ENCODE results near the gene GOLGA5.
"Not testable (repeated sequence)": the region's sequence is repeated elsewhere in the genome, so short reads cannot be mapped to it uniquely, and the experiment has no call there.

GOLGA5 gene

DNA sequence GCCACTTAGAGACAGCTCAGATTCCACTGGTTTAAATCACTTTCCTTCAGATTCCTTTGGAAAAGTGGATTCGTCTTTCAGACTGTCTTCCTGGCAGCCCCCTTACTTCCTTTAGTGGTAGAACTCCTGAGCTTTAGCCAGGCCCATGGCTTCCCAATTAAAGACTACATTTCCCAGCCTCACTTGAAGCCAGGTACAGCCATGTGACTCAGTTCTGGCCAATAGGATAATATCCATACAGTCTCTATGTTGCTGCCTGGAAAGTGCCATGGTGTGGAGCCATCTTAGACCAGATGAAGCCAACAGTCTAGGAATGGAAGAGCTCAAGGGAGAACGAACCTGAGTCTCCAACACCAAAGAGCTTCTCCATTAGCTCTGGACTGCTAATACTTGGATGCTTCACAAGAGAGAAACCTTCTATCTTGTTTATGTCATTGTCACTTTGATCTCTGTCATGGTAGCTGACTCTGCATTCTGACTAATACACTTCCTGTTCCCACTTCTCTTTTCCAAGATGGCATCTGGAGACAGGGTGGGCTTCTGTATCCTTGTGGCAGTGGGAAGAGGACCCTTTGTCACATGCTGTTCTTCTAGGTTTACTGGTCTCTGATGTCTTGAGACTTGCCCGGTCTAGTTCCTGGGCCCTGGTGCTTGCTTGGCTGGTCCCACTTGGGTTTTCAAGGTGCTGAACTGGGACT lies 15.1 kb upstream of the GOLGA5 start:
- DNase-seq = not testable (repeated sequence)

DNA sequence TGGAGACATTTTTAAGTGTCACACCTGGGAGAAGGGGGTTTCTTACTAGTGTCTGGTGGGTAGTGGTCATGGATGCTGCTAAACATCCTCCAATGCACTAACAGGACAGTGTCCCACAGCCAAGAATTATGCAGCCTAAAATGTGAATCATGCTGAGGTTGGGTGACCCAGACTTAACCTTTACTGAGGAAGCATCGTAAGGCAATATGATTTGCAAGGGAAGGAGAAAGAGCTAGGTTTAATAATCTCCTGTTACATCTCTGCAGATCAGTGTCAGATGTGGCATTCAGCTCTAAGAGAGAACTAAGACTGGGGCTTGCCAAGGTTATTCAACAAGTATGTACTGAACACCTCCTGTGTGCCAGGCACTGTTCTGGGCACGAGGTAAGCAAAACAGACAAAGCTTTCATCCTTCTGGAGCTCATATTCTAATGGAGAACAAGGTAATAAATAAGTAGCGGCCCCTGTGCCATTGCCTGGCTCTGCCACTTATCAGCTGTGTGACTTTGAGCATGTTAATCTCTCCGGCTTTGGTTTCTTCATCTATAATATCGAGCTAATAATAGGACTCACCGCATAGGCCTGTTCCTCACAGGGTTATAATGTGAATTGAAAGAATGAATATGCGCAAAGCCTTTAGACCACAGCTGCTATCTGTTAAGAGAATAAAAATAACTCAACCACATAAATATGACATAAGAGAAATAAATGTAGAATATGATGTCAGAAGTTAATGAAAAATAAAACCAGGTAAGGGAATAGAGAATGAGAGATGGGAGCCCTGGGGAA lies 13.5 kb upstream of the GOLGA5 start:
- DNase-seq = no peak

DNA sequence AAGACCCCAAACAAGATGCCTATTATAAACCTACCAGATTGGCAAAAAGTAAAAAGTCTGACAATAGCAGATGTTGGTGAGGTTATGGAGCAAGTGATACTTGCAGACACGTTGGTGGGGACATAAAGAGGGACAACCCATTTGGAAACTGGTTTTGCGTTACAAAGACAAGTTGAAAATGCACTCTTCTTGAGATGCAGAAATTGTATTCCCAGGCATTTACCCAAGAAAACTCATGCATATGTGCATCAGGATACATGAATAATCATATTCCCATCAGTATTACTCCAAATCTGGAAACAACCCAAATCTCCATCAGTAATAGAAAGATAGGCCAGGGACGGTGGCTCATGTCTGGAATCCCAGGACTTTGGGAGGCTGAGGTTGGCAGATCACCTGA lies 12.8 kb upstream of the GOLGA5 start:
- no peak for DNase-seq

DNA sequence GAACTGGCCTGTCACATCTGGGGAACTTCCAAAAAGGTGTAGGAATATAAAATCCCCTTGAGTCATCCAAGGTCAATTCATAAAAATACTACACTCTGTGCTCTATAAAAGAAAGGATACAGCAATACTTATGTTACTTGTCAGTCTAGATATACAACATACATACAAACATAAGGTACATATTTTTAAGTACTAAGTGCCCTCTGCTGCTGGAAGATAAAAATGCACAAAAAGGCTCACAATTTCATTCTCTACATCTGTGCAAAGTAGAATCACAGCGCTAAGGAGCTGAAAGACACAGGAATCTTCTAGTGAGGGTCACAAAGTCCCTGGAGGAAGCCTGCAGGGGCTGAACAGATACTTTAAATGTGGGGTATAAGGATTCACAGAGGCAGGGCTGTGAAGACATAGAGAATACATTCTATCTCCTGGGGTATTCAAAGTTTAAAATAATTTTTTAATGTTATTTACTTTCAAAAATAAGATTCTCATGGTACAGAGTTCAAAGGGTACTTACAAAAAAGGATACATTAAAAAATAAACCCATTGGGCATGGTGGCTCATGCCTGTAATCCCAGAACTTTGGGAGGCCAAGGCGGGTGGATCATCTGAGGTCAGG lies 10.2 kb upstream of the GOLGA5 start:
- peak; percentile 57 for DNase-seq

DNA sequence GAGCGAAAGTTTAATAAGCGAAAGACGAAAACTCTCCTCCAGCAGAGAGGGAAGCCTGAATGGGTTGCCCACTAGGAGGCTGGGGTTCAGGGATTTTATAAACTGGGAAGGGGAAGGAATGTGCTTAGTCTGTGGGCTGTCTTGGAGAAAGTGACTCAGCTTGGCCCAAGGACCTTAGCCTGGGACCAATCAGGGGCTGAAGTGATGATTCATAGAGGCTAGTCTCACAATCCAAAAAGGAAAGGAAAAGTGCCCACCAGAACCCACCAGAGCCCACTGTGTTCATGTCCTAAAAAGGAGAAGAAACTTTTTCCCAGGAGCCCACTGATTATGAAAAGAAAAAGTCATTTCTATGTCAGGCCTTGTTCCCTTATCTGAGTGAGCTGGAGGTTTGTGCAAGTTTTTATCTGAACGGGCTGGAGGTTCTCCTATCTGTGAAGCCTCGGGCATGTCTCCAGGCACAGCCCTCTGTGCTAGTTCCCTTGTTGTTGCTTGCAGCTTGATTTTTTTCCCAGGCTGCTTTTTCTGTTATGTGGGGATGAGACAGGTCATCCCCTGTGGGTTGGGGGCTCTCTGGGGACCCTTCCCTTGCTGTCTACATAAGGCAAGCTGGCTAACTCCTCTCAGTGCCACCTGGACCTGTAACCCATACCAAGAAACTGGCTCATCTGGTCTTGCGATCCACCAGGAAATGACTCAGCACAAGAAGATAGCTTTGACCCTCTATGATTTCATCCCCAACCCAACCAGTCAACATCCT lies 8.3 kb upstream of the GOLGA5 start:
- DNase-seq = peak; percentile 86

DNA sequence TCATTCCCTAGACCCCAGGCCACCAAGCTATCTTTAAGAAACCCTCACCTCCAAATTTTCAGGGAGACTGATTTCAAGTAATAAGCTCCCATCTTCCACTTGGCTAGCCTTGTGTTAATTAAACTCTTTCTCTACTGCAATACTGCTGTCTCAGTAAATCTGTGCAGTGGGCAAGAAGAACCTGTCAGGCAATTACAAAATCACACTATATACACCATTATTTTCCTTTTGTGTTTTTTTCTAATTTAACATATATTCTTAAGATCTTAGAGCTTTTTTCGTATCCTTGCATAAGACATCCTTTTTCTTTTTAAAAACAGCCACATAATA lies 7.7 kb upstream of the GOLGA5 start:
- no peak for DNase-seq

DNA sequence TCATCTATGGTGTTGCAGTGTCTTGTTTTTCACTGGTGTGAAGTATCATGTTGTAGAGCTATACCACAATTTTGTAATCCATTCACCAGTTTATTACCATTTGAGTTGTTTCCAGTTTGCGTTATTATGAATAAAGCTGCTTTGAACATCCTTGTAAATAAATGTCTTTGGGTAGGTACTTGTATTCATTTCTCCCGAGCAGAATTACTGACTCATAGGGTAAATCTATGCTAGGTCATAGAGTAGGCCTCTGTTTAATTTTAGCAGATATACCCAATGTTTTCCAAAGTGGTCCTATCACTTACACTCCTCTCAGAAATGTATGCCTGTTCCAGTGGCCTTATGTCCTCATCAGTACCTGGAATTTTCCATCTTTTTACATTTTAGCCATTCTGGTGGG lies 6.6 kb upstream of the GOLGA5 start:
- DNase-seq = no peak

DNA sequence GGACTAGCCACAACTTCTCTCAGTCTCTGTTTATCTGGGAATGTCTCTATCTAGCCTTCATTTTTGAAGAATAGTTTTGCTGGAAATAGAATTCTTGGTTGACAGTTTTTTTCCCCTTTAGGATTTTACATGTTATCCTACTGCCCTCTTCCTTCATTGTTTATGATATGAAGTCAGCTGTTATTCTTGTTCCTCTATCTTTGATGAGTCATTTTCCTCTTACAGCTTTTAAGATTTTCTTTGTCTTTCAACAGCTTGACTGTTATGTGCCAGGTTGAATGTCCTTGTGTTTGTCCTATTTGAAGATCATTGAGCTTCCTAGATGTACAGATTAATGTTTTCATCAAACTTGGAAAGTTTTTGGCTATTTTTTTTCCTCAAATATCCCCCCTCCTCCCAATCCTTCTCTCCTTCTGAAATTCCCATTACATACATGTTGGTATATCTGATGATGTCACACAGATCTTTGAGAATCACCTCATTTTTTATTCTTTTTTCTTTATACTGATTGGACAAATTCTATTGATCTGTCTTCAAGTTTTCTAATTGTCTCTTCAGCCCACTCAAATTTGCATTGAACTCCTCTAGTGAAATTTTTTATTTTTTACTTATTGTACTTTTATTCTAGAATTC lies 4.5 kb upstream of the GOLGA5 start:
- DNase-seq = peak; percentile 24

DNA sequence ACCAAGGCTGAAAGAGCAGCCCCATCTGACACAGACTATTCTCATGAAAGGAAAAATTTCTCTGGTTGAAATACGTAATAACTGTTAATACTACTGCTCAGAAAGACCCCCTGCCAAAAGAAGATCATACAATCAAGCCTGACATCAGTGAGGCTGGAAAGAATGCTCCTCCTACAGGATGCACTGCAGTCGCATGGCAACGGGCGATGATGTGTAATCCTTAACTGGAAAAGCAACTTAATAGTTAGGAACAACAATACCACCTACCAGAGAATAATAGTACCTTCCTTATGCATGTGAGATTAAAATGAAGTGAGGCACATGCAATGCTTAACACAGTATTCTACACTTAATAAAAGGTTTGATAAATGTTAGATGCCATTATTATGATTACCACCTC lies 1.2 kb upstream of the GOLGA5 start:
- peak; percentile 7 for DNase-seq

DNA sequence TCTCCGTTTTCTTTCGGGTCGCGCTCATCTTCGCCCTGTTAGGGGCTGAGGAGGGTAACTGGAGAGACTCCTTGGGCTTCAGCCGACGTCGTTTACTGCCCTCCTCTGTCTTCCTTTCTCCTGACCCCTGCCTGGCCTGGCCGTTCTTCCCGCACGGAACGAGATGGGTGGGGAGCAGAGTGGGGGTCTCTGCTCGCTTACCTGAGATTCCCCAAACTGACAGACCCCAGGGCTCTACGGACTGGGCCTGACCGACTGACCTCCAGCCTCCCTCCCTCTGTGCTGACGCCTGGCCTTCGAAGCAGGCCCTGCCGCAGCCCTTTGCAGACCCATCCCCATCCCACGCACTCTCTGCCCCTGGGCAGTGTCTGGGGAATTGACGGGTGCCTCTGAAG lies 439 bp downstream of the GOLGA5 start:
- DNase-seq = no peak

DNA sequence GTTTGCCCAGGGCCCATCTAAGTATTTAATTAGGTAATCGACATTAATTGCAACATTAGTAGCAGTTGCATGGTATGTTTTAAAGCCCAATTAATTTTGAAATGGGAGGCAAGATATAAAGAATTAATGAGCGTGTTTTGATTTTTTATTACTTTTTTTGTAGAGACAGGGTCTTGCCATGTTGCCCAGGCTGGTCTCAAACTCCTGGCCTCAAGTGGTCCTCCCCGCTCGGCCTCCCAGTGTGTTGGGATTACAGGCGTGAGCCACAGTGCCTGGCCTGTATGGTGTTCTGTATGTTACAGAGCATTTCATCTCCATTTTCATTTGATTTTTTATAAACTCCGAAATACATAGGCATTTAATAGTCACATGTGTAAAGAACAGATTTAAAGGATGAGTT lies 856 bp downstream of the GOLGA5 start:
- no peak for DNase-seq

DNA sequence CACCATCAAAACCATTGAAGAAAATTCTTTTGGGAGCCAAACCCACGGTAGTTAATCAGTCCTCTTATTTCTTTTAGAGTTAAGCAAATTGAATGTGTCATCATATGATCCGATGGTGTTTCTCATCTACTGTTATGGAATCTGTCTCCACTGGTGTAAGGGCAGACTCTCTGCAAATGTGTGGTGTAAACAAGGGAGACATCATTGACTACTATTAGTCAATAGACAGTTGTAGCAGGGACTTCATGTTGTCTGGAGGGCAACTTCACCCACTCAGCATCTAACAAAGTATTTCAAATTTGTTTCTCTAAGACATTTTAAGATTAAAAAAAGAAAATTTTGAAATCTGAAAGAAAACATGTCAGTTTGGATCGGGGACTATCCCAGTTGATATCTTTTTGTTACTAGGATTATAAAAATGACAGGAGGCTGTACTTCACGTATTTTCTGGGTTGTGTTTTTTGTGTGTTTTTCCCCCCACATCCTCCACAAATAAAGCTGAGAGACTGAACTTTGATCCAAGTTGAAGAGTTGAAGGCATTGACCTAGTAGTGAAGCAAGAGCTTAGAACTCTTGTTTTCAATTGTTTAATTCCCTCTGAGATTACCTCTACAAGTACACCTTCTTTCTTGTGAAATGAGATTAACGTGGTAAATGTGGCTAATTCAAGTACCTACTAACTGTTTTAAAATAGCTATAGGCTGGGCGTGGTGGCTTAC lies 4.0 kb downstream of the GOLGA5 start:
- no peak for DNase-seq

DNA sequence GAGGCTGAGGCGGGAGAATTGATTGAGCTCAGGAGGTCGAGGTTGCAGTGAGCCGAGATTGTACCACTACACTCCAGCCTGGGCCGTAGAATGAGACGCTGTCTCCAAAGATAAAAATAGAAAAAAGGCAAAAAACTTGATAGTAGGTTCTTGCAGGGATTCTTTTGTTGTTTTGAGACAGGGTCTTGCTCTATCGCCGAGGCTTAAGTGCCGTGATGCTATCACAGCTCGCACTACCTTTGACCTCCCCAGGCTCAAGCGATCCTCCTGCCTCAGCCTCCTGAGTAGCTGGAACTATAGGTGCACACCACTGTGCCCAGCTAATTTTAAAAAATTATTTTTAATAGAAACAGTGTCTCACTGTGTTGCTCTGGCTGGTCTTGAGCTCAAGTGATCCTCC lies 4.7 kb downstream of the GOLGA5 start:
- no peak for DNase-seq

DNA sequence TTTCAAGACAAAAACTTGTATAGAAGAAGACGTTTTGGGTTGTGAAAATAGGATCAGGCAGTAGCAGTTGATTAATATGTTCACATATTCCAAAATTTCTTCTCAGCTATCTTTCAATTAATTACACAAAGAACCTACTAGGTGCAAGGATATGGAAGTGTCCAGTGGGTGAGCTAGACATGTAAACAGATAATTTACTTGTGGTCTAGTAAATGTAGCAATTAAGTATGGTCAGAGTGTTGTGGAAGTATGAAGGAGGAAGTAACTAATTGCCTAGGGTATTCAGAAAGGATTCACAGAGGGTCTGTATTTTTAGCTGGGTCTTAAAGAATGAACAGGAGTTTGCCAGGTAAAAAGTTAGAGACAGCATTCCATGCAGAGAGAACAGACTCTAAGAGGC lies 5.9 kb downstream of the GOLGA5 start:
- no peak for DNase-seq

DNA sequence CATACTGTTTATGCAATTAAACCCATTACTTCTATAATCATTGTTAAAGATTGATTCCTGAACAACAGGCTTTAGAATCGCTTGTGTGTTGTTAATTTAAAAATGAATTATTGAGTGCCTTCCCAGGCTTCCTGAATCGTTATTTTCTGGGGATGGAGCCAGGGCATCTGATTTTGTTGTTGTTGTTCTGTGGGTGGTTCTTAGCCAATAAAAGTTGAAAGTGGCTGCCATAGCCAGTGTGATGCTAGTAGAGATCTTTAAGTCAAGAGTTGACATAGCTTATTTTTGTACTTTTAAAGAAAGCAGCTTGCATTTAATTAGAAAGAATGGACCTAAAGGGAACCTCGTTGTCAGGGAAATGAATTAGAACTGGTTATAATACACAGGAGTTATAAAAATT lies 6.4 kb downstream of the GOLGA5 start:
- DNase-seq = no peak

DNA sequence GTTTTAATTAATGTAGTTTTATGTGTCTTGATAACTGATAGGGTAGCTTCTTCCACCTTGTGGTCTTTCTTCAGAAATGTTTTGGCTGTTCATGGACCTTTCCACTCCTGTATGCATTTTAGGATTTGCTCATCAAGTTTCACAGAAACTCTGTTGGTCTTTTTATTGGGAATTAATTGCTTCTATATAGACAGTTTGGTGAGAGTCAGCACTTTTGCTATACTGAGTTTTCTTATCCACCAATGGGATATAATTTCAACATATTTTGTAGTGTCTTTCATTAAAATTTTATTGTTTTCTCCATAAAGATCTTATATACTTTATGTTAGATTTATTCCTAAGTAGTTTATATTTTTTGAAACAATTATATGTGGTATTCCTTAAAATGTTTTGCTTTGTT lies 7.8 kb downstream of the GOLGA5 start:
- no peak for DNase-seq

DNA sequence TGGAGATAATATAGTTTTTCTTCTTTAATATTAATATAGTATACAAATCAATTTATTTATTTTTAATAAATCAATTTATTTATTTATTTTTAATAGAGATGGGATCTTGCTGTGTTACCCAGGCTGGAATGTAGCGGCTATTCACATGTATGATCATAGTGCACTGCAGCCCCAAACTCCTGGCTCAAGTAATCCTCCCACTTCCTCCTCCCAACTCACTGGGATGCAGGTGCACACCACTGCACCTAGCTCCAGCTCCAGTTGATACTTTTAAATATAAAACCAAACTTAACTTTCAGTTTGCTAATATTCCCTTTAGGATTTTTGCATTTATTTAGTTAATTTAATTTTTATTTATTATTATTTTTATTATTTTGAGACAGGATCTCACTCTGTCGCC lies 8.6 kb downstream of the GOLGA5 start:
- no peak for DNase-seq

DNA sequence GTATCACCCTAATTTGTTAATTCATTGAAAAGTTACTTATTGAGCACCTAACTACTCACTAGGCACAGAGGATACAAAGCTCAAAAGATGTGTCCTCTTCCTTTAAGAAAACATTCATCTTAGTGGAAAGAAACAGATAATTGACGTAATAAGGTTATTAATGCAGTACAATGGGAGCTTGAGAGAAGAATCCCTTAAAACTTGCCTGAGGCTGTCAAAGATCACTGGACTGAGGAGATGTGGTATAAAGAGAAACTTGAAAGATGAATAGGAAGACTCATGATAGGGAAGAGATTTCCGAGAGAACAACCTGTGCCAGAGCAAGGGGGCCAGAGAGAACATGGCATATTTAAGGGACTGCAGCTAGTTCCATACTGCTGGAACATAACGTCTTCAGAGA lies 19.1 kb downstream of the GOLGA5 start:
- no peak for DNase-seq

DNA sequence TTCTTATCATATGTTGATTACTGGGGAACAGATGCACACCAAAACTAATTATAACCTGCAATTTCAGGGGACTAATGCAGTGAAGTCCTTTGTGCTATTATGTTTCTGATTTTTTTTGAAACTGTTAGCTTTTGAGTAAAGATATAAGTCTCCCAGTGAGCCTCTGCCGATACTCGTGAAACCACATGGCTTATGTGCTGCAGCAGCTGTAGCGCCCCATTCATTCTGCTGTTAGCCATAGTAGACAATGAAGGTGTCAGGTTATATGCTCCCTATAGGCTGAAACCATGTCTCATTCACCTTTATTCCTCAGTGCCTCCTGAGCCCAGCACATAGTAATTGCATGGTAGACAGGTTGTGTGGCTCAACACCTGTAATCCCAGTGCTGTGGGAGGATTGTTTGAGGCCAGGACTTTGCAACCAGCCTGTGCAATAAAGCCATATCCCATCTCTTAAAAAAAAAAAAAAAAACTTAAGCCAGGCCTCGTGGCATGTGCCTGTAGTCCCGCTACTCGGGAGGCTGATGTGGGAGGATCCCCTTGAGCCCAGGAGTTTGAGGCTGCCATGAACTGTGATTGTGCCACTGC lies 25.0 kb downstream of the GOLGA5 start:
- DNase-seq = no peak

DNA sequence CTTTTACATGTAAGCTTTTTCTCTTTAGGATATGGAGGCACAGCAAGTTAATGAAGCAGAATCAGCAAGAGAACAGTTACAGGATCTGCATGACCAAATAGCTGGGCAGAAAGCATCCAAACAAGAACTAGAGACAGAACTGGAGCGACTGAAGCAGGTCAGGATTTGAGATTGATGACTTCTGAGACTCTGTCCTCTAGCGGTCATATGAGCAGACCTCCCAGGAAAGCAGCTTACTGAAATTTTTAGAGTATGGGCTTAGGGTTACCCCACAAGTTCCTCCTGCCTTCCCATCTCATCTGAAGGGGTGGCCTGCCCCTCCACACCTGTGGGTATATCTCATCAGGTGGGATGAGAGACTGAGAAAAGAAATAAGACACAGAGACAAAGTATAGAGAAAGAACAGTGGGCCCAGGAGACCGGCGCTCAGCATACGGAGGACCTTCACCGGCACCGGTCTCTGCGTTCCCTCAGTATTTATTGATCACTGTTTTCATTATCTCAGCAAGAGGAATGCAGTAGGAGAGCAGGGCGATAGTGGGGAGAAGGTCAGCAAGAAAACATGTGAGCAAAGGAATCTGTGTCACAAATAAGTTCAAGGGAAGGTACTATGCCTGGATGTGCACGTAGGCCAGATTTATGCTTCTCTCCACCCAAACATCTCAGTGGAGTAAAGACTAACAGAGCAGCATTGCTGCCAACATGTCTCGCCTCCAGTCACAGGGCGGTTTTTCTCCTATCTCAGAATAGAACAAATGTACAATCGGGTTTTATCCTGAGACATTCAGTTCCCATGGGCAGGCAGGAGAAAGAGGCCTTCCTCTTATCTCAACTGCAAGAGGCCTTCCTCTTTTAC lies 25.8 kb downstream of the GOLGA5 start:
- not testable (repeated sequence) for DNase-seq

DNA sequence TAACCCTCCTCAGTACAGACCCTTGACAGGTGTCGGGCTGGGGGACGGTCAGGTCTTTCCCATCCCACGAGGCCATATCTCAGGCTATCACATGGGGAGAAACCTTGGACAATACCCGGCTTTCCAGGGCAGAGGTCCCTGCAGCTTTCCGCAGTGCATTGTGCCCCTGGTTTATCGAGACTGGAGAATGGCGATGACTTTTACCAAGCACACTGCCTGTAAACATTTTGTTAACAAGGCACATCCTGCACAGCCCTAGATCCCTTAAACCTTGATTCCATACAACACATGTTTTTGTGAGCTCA lies 26.4 kb downstream of the GOLGA5 start:
- DNase-seq = not testable (repeated sequence)

All from NCI-H226 (cell line).